ENCODE data around the gene CAPZB. TPM values are rescaled to one million over a fixed set of nuclear protein-coding genes. Genes with fewer than 3 reads are reported as not detected.

Gene CAPZB
- total and polyA plus RNA-seq, 10 donors: 139 to 386 (median 277) TPM

DNA sequence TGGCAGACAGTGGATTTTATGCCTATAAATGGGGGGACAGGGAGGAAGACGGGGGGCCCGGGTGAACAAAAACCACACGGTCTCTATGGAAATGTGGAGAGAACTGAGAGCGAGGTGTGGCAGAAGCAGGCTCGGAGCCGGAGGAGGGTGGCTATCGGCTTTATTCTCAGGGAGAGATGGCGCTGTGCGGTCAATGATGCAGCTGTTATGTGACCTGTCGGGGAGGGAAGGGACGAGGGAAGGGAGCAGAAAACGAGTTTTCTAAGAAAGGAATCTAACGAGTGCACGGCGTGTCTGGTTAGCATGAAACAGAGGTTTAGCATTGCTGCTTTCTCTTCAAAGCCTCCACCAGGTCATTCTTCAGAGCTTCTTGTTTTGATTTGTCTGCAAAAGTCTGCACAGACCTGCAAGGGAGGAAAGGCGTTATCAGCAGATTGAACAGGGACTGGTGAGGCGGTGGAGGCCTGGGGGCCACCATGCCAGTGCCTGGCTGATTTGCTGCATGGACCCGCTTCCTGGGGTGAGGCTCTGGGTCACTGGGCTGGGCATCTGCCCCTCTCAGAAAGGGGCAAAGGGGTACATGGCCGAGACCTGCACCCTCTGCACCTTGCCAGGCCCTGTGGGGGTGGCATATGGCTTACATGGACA, 146.0 kb downstream of the CAPZB start:
- Histone ChIP-seq H3K9me3 (no peaks in the 10 kb centered on the region), H3K27me3 (replicated peaks in 1 of 7) (no peaks in the 10 kb centered on the region), H3K36me3 (peaks cover 4 to 79% (median 62%) of the 10 kb centered on the region in 6 donors), H3K4me1 (peaks cover 0 to 21% (median 8%) of the 10 kb centered on the region in 6 donors), H3K27ac (no peak overlapping the region), H3K4me3 (no peak overlapping the region)
- no peak for DNase-seq
- 90 to 94% (median 92%) methylated on average over 18 to 19 of the region's 19 CpGs for WGBS, 5 donors
- TF ChIP-seq POLR2A (IDR thresholded peaks at IDR 0.05) (no peak), CTCF (IDR thresholded peaks at IDR 0.05 in 8 of 11, conservative IDR thresholded peaks at IDR 0.05 in 3 of 11) (no peak), POLR2AphosphoS5 (IDR thresholded peaks at IDR 0.05) (peak in 1 of 3 donors; percentile 30)
- intact Hi-C loops (cut with DNase I; ENCODE audit: low total_unique reads): no loop called here

- TF ChIP-seq CTCF (IDR thresholded peaks at IDR 0.05 in 8 of 11, conservative IDR thresholded peaks at IDR 0.05 in 3 of 11) (no peak), POLR2AphosphoS5 (IDR thresholded peaks at IDR 0.05) (peak in 1 of 3 donors; percentile 48), POLR2A (IDR thresholded peaks at IDR 0.05) (no peak)
- Histone ChIP-seq H3K9me3 (no peaks in the 10 kb centered on the region), H3K27ac (no peak overlapping the region), H3K27me3 (replicated peaks in 1 of 7) (no peaks in the 10 kb centered on the region), H3K4me3 (no peak overlapping the region), H3K36me3 (peaks cover 4 to 71% (median 52%) of the 10 kb centered on the region in 6 donors), H3K4me1 (peaks cover 0 to 16% (median 6%) of the 10 kb centered on the region in 6 donors)
- intact Hi-C loops (cut with DNase I; ENCODE audit: low total_unique reads): no loop called here
- WGBS, 5 donors: 90 to 95% (median 92%) methylated on average over 26 to 27 of the region's 27 CpGs
- no peak for DNase-seq
These were observed 147.0 kb downstream of the CAPZB start for GRCh38 chr1:19338323-19338762.

- intact Hi-C loops (cut with DNase I; ENCODE audit: low total_unique reads): no loop called here
- no peak for DNase-seq
- Histone ChIP-seq H3K4me3 (no peak overlapping the region), H3K27me3 (replicated peaks in 1 of 7) (no peaks in the 10 kb centered on the region), H3K9me3 (no peaks in the 10 kb centered on the region), H3K27ac (no peak overlapping the region), H3K36me3 (peaks cover 4 to 71% (median 42%) of the 10 kb centered on the region in 6 donors), H3K4me1 (peaks cover 0 to 16% (median 6%) of the 10 kb centered on the region in 6 donors)
- WGBS, 5 donors: 72 to 98% (median 91%) methylated on average over 4 of the region's 4 CpGs
- TF ChIP-seq POLR2A (IDR thresholded peaks at IDR 0.05) (no peak), POLR2AphosphoS5 (IDR thresholded peaks at IDR 0.05) (no peak), CTCF (IDR thresholded peaks at IDR 0.05 in 8 of 11, conservative IDR thresholded peaks at IDR 0.05 in 3 of 11) (no peak)
These were observed 148.1 kb downstream of the CAPZB start for GRCh38 chr1:19337289-19337688.

DNA sequence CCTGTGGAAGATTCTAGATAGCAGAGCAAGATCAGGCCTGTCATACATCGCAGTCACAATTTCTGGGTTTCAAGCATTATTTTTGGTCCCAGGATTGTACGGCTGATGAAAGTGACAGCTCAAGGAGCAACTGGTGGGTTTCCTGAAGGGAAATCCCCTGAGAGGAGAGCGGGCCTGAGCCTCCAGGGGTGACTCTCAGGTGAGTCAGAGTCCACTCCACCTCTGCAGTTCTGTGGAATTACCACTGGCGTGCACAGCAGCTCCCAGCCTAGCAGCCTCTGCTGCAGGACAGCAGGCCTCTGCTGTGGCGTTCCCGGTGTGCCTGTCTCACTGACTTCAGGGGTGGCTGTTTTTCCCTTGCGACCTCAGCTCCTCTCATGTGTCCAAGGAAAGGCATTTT, 148.8 kb downstream of the CAPZB start:
- 78 to 87% (median 84%) methylated on average over 6 to 7 of the region's 7 CpGs for WGBS, 5 donors
- Histone ChIP-seq H3K4me1 (peaks cover 0 to 9% (median 3%) of the 10 kb centered on the region in 6 donors), H3K27me3 (replicated peaks in 1 of 7) (no peaks in the 10 kb centered on the region), H3K27ac (no peak overlapping the region), H3K9me3 (no peaks in the 10 kb centered on the region), H3K36me3 (peaks cover 4 to 71% (median 37%) of the 10 kb centered on the region in 6 donors), H3K4me3 (no peak overlapping the region)
- TF ChIP-seq POLR2AphosphoS5 (IDR thresholded peaks at IDR 0.05): peak in 1 of 3 donors; percentile 20
- TF ChIP-seq POLR2A (IDR thresholded peaks at IDR 0.05): no peak
- no peak for TF ChIP-seq CTCF (IDR thresholded peaks at IDR 0.05 in 8 of 11, conservative IDR thresholded peaks at IDR 0.05 in 3 of 11)
- DNase-seq: no peak
- intact Hi-C loops (cut with DNase I; ENCODE audit: low total_unique reads): no loop called here

Data from spleen (tissue), 11 donors.